BJ (cell line): ENCODE results near the gene AMMECR1. TPM values are rescaled to one million over a fixed set of nuclear protein-coding genes. Genes with fewer than 3 reads are reported as not detected.

ENCODE experiments used
- CTCF ChIA-PET: fragments of 350-600 bp; formaldehyde crosslinking; extraction: SDS; loops from one replicate; lab custom pipeline; 2021; ENCODE audit warnings: antibody characterized with exemption, inconsistent platforms; lab: Yijun Ruan, JAX
- POLR2A ChIA-PET: fragments of 300-600 bp; sonication (Branson Sonifier 250); formaldehyde crosslinking; extraction: SDS; loops from one replicate; lab custom pipeline; 2021; ENCODE audit warnings: antibody characterized with exemption; lab: Charles Lee
- DNase-seq: peaks from one replicate; pipeline ENCODE4 v3.0.0-alpha.2; 2011; ENCODE audit warnings: low read depth
- H3K27me3 ChIP-seq: 2 replicates; pipeline ENCODE4 v1.6.0; 2011; ENCODE audit warnings: low read length; ENCODE audit not compliant: control insufficient read depth, insufficient read depth
- H3K36me3 ChIP-seq: 2 replicates; pipeline ENCODE4 v1.5.1; 2011; ENCODE audit warnings: low read length; ENCODE audit not compliant: control insufficient read depth, insufficient read depth
- H3K4me3 ChIP-seq: 2 replicates; pipeline ENCODE4 v1.5.1; 2011; ENCODE audit warnings: low read depth, mild to moderate bottlenecking, control low read depth, low read length
- polyA plus RNA-seq: library from polyadenylated mRNA; depleted of rRNA; stranded (reverse); fragments of >200 nt; gene quantifications from 2 replicates; pipeline ENCODE4 v1.2.3, GENCODE V29; 2011
- TF ChIP-seq, protein P1 (sequence below): IDR thresholded peaks from 2 replicates; pipeline ENCODE4 v1.5.1; 2011; ENCODE audit warnings: low read depth, mild to moderate bottlenecking, control low read depth, inconsistent platforms, low read length, moderate library complexity; ENCODE audit not compliant: insufficient read depth

The AMMECR1 gene
- polyA plus RNA-seq, 1 experiment = 7.3 TPM

GRCh38 chrX:110326712-110327111 lies 8.8 kb upstream of the AMMECR1 start:
- Histone ChIP-seq H3K4me3 (no peak overlapping the region), H3K36me3 (no peaks in the 10 kb centered on the region), H3K27me3 (no peaks in the 10 kb centered on the region)
- ChIA-PET CTCF (no interaction called here), POLR2A (no interaction called here)
- DNase-seq = no peak
- TF ChIP-seq, protein P1, sequence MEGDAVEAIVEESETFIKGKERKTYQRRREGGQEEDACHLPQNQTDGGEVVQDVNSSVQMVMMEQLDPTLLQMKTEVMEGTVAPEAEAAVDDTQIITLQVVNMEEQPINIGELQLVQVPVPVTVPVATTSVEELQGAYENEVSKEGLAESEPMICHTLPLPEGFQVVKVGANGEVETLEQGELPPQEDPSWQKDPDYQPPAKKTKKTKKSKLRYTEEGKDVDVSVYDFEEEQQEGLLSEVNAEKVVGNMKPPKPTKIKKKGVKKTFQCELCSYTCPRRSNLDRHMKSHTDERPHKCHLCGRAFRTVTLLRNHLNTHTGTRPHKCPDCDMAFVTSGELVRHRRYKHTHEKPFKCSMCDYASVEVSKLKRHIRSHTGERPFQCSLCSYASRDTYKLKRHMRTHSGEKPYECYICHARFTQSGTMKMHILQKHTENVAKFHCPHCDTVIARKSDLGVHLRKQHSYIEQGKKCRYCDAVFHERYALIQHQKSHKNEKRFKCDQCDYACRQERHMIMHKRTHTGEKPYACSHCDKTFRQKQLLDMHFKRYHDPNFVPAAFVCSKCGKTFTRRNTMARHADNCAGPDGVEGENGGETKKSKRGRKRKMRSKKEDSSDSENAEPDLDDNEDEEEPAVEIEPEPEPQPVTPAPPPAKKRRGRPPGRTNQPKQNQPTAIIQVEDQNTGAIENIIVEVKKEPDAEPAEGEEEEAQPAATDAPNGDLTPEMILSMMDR = no peak

GRCh38 chrX:110322603-110323002 lies 4.7 kb upstream of the AMMECR1 start:
- no peak for DNase-seq
- no peaks in the 10 kb centered on the region for H3K27me3 ChIP-seq
- ChIA-PET POLR2A (interaction anchor here (0.6 kb wide), 1 partner anchor 58 kb away, joined by 3 read pairs; no protein-coding TSS in a partner anchor), CTCF (interaction anchor here (1.3 to 1.6 kb wide), 3 partner anchors 38 to 165 kb away, joined by 3 to 7 read pairs (median 4); no protein-coding TSS in a partner anchor)
- no peaks in the 10 kb centered on the region for H3K36me3 ChIP-seq
- TF ChIP-seq, protein P1 = no peak
- H3K4me3 ChIP-seq = no peak overlapping the region

GRCh38 chrX:110321670-110322069 lies 3.8 kb upstream of the AMMECR1 start:
- no peaks in the 10 kb centered on the region for H3K27me3 ChIP-seq
- H3K36me3 ChIP-seq = no peaks in the 10 kb centered on the region
- ChIA-PET POLR2A (interaction anchor here (0.6 kb wide), 1 partner anchor 59 kb away, joined by 3 read pairs; no protein-coding TSS in a partner anchor), CTCF (interaction anchor here (1.3 to 1.6 kb wide), 2 partner anchors 37 to 87 kb away, joined by 4 to 7 read pairs; no protein-coding TSS in a partner anchor)
- H3K4me3 ChIP-seq = no peak overlapping the region
- TF ChIP-seq, protein P1 = no peak
- DNase-seq = no peak

DNA sequence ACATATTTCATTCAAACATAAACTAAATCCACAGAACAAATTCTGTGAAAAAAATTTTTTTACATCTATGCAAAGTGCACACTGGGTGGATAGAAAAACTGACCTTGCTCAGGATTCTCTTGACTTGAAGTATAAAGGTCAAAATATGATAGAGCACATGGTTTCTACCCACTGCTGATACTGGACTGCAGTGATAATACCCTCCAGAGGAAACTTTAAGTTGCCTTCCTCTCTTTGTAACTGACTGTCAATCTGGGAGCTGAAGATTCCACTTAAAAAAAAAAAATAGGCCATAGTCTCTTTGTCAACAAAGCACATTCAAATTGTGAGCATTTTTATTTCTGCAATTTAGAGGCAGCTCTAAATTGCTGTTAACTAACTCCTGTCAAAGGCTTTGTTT lies 3.2 kb upstream of the AMMECR1 start:
- ChIA-PET POLR2A (no interaction called here), CTCF (no interaction called here)
- Histone ChIP-seq H3K36me3 (no peaks in the 10 kb centered on the region), H3K4me3 (no peak overlapping the region), H3K27me3 (no peaks in the 10 kb centered on the region)
- TF ChIP-seq, protein P1 = no peak
- DNase-seq = no peak

DNA sequence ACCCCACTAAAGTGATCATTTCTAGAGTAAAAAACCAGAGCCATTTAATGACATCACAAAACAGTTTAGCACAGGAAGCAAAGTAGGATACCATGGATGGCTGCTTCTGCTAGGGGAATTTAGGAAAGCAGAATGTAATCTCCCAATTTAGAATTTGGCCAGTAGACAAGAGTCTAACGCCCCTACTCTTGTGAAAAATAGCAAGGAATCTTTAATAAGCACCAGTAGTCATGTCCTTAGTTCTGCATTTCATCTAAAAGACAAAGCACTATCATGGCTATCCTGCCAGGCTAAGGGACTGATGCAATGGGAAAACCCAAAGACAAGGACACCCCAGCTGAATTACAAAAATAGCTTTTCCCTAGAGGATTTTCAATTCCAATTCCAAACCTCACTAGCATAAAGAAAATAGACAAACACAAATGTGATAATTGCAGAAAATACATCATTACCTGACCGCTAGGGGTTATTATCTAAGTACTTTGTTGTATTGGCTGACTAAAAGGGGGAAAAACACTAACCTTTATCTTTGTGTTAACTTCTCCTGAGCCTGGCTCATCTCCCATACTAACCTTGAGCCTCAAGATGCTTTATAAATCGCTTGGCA lies 2.6 kb upstream of the AMMECR1 start:
- H3K4me3 ChIP-seq = no peak overlapping the region
- POLR2A ChIA-PET = no interaction called here
- no peak for DNase-seq
- H3K36me3 ChIP-seq = no peaks in the 10 kb centered on the region
- TF ChIP-seq, protein P1 = no peak
- CTCF ChIA-PET = no interaction called here
- H3K27me3 ChIP-seq = no peaks in the 10 kb centered on the region
